ENCODE data around the gene WDR62. TPM values are rescaled to one million over a fixed set of nuclear protein-coding genes. Genes with fewer than 3 reads are reported as not detected.

WDR62 gene
- total RNA-seq: 3.2 and 6.2 TPM in 2 replicates

DNA sequence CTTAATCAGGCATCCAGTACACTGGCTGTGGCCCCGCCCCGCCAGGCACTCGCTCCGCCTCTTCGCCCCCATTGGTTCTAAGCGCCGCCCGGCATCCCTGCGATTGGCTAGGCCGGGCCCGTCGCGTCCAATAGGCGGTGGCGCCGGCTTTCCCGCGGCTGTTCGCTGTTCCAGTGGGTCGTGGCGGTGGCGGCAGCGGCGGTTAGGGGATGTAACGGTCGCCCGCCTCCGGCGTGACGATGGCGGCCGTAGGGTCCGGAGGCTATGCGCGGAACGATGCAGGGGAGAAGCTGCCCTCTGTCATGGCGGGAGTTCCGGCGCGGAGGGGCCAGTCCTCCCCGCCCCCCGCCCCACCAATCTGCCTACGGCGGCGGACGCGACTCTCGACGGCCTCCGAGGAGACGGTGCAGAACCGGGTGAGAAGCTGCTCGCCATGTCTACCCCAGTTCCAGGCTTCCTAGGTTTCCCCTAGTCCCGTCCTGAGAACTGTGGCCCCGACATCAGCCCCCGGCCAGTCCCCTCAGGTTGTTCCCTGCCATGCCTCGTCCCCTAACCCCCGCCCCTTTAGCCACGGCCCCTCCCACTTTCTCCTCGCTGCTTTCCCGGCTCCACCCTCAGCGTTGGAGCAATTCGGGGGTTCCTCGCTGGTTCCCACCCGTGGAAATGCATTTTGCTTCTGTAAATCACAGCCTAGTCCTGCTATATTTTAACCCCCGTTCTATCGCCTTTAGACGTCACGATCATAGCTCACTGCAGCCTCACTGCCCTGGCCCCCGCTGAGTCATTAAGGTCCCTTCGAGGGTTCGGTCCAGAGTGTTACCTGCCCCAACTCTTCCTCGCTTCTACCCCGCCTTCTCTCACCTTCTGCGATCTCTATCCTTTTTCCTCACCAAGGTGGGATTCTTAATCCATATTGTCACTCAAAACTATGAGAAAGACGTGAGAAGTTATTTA lies at the start of gene WDR62:
WDR62 (plus strand) TSS at position 165 of the 954 bp plus-strand sequence; CDS start at position 240, 75 bp downstream.

DNA sequence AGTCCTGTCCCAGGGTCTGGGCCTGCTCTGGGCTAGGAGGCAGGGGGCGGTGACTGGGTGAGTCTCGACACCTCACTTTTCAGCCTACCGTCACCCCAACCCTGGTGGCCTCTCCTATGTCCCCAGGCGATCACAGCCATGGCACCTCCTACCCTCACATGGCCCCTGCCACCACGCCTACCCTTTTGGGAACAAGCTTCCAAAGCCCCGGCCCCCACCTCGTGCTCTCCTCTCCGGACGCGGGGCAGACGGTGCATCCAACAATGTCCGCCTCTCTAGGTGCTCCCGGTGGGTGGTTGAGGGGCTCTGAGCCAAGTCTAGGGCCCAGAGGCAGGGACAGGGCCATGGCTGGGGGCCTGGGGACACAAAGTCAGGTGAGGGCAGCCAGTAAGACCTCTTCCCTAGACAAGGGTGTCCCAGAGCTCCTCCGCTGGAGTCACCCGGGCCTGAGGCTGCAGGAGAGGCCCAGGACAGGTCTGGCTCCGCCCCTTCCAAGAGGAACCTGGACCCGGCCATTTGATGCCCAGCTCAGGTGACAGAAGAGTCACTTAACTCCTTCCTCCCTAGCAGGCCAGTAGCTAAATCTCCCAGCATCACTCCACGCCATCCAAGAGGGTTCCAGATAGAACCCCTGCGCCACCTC lies 46.2 kb upstream of the WDR62 start, which contains the start of gene SYNE4:
SYNE4 (minus strand) TSS at position 478 of the 643 bp plus-strand sequence; CDS start at position 346, 132 bp downstream.

DNA sequence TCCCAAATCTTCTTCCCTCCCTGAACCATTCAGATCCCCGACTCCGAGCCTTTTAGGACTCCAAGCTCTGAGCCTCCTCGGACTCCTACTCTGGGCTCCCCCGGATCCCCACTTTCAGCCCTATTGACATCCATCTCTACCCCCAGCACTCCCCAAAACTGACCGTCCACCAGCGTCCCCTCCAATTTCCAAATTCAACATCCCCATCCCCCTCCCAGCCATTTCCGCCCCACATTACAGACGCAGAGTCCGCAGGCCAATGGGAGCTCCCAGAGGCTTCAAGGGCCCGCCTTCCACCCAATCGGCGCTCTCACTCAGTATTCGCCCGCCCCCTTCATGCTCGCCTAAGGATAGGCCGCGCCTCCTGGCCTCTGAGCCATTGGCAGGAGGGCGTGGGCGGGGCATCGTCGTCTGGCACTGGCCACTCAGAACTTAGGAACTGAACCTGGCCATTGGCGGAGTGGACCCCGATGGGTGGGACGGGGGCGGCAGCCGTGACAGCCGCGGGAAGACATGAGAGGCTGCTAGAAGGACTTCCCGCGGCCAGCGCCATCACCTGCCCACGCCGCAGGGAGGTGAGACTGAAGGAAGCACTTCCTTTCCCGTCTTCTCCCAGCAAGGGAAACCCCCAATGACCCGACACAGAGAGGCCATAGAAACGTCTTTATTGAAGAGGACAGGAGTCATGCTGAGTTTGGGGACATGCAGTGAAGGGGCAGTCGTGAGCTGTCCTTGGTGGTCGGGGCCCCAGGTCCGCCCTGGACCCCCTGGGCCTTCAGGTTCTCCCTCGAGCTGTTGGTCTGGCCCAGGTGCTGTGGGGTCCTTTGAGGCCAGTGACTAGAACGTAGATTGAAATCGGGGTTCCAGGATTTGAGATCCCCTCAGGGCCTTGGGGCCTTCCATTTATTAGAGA lies 40.4 kb upstream of the WDR62 start, which contains the start of gene ALKBH6:
ALKBH6 (minus strand) TSS at position 202 of the 913 bp plus-strand sequence. CDS start 816 bp downstream, outside the sequence.

DNA sequence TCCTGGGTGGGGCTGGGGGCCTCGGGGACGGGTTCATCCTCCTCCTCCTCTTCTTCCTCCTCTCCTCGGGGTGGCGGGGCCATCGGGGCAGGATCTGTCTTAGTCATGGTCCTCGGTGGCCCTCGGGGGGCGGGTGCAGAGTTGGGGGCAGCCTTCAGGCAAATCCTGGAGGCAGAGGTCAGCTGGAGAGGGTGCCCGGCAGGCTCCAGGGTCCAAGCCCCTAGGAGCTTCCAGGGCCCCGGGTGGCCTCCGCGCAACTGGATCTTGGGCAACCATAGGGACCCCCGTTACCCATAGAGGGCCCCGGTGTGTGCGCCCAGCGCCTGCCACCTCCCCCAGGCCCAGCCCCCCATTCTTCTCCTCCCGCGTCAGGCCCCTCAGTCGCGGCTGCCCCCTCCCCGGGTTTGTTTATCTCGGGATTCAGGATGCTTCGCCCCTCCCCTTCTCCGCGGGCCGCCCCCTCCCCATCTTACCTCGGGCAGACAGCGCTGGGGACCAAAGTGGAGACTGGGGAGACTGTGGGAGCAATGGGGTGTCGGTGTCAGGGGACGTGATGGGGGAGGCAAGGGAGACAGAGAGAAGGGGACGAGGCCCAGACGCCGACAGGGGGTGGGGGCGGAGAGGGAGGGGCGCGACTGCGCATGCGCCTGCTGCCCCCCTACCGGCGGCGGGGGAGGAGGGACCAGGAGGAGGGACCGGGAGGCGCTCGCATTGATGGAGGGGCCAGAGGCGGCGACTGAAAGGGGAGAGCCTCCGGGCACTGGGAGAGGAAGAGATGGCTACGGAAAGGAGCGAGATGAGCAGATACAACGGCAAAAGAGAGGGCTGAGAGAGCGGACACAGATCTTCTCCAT lies 22.2 kb upstream of the WDR62 start, which contains the start of gene CLIP3:
CLIP3 (minus strand) TSS at position 623 of the 854 bp plus-strand sequence; CDS start at position 107, 516 bp downstream.

DNA sequence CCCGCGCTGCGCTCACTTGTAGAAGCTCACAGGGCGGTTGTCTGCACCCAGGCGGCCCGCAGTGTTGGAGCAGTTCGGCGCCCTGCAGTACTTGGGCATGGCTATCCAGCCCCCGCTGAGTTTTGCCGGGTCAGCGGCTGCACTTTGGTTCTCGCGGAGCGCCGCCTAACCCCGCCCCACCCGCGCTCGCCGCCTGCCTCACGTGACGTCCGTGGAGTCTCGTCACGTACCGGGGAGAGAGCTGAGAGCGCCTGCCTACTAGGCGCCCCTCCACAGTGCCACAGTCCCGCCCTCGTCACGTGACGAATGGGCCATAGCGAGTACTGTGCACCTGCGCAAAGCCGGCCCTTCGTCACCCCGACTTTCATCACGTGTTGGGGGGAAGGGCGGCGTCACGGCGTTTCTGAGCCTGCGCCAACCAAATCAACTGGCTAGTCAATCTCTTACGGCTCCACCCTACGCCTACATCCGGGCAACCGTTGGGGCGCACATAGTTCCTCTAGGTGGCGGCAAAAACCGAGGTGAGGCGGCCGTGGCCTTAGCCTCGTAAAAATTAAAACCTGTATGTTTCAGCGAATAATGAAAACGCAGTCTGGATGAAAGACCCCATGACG lies 471 bp upstream of the WDR62 start, which contains the start of gene THAP8:
THAP8 (minus strand) TSS at position 167 of the 614 bp plus-strand sequence; CDS start at position 99, 68 bp downstream.

DNA sequence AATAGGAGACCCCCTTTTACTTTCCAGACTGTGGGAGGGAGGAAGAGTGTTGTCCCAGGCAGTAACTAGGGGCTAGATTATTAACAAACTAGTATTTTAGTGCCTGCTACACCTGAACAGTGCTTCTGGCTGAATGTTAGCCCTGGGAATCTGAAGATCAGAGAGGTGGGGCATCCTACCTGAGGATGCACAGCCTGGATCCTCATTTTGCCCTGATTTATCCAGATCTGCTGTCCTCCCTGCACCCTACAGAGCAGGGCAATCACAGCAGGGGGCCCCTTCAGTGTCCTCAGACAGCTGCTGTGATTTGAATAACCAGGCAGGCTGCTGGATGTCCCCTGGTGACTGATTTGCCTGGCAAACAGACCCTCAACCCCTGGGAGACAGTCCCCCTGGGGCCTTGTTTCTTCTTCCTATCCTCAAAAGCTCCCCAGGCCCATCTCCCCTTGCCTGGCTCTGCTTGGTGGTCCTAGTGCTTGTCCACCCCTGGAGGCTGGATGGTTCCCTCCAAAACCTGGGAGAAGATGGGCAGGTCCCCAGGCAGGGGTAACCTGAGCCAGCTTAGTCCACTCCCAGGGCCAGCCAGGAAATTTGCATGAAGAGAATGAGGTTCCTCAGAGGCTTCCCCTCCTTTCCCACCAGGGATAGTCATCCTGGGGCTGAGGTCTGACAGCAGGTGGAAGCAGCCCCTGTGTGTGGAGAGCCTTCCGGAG lies 55.9 kb downstream of the WDR62 start, which contains the start of gene OVOL3:
OVOL3 (plus strand) TSS at position 657 of the 713 bp plus-strand sequence. CDS start 60 bp downstream, outside the sequence.

DNA sequence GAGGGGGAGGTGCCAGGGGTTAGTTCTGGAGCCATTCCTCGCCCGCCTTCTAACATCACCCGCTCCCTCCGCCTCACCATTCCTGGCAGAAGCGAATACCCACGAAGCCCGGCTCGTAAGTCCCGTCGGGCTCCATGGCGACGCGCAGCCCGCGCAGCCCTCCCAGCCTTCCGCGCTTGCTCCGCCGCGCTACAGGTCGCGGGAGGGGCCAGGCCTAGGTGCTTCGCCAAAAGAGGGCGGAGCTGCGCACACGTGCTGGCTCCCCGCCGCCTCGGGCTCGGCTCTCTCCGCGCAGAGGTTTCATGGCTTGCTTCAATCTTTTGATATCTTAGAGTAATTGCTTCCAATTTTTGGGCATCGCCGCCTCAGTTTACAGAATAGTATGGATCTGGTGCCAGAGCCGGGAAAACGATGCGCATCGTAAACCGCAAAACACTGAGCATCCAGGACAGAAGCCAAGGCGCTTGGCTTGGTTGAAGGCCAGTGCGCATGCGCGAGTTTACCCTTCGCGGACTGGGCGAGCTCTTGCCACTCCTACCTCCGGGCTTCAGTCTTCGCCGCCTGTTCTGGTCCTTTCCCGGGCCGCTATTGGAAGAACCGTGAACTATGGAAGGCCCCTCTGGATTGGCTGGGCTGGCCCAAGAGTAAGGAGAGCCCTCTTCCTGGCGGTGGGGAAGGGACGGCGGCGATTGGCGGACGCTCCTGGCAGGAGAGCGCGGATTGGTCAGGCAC lies 60.2 kb downstream of the WDR62 start, which contains the start of gene POLR2I:
POLR2I (minus strand) TSS at position 155 of the 732 bp plus-strand sequence; CDS start at position 136, 19 bp downstream.

DNA sequence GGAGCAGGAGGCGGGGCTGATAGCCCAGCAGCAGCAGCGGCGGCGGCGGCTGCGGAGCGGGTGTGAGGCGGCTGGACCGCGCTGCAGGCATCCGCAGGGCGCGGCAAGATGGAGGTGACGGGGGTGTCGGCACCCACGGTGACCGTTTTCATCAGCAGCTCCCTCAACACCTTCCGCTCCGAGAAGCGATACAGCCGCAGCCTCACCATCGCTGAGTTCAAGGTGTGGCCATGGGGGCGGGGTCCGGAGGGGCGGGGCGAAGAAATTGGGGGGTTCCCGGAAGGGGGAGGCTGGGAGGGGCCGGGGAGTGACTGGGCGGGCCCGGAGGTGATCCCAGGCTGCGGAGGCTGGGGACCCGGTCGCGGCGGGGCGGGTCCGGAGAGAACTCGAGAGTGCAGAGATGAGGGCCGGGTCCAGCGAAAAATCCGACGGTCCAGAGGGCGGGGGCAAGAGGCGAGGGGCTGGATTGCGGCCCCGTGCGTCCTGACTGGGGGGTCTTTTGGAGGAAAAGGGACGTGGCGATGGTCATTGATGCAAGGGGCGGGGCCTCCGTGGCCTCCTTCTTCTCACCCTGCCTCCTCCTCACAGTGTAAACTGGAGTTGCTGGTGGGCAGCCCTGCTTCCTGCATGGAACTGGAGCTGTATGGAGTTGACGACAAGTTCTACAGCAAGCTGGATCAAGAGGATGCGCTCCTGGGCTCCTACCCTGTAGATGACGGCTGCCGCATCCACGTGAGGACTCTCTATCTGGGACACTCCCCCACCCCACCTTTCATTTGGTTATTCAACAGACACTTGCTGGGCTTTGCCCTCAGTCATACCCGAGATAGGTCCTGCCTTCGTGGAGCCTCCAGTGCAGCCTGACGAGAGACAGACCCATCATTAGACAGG lies 61.0 kb downstream of the WDR62 start, which contains the start of gene TBCB:
TBCB (plus strand) TSS at position 16 of the 891 bp plus-strand sequence; CDS start at position 109, 93 bp downstream.

DNA sequence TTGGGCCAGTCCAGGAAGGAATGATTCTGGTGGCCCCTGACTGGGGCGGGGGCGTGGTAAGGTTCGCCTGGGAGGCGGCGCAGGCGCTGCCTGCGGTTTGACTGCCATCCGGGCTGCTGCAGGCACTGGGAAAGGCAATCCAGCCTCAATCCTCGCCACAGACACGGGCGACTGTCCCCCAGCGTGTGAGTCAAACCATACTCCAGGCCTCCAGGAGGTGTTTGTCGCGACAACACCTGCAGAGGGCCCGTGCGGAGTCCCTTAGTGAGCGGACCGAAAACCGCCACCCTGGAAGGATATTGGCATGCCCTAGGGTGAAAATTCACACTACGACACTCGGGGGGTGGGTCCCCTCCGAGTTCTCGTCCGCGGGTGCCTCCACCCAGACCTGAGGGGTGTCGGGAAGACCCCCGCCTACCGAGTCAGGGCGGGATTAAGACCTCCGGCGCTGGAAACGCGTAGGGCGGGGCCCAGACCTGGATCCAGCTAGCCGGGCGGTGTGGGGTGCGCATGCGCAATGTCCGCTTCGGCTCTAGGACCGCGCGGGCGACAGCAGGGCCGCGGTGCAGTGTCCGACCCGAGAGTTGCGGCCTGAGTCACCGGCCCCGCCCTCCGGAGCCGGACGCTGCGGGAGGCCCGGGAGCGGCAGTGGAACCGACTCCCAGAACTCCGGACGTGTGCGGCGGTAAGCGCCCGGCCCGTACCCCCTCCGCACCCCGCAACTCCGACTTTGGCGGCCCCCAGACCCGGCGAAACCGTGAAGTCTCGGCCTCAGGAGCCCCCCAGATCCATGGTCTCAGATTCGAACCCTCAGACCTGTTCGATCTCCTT lies 85.0 kb downstream of the WDR62 start, which contains the start of gene CAPNS1:
CAPNS1 (plus strand) TSS at position 594 of the 831 bp plus-strand sequence. CDS start 946 bp downstream, outside the sequence.

DNA sequence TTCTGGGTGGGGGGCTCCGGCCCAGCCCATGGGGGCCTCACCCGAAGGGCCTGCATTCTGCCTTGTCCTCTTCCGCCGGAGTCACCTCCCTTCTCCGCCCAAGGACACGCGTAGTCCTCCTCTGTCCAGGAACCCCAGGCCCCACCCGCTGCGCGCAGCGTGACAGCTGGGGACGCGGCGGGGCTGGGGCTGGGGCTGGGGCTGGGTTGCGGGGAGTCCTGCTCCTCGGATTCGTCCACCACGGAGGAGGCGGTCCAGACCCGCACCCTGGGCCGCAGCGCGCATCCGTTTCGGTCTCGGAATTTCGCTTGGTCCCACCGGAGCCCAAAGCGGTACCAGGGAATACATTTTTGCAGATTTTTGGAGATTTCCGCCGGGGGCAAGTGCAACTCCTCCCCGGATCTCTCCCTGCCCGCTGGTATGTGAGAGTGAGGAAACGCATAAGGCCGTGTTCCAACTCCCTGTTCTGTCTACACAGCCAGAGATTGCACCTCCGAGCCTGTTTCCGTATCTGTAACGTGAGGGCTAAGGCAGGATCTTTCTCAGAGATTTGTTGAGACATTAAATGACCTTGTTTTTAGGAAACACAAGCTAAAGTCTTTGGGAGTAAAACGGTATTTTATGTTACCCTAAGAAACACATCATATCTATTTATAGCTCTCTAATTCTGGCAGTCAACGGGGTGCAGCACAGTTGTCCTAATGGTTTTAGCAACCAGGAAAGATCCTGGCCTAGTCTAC lies 97.8 kb downstream of the WDR62 start, which contains the start of gene COX7A1:
COX7A1 (minus strand) TSS at position 96 of the 740 bp plus-strand sequence; CDS start at position 56, 40 bp downstream.

Other genes with a start within 250 kb of the WDR62 start
- gene PRODH2, start 242.1 kb upstream of the WDR62 start, total RNA-seq: not detected in 2 replicates
- gene NPHS1, start 202.4 kb upstream of the WDR62 start, total RNA-seq: not detected in 2 replicates
- not detected in 2 replicates for gene KIRREL2, start 198.0 kb upstream of the WDR62 start, total RNA-seq
- gene APLP1, start 186.3 kb upstream of the WDR62 start, total RNA-seq: 7.7 and 14.0 TPM in 2 replicates
- gene NFKBID, start 154.4 kb upstream of the WDR62 start, total RNA-seq: 3.2 and 4.0 TPM in 2 replicates
- gene HCST, start 152.4 kb upstream of the WDR62 start, total RNA-seq: 0.79 and 1.2 TPM in 2 replicates
- not detected in 2 replicates for gene TYROBP, start 146.6 kb upstream of the WDR62 start, total RNA-seq
- gene LRFN3, start 118.5 kb upstream of the WDR62 start, total RNA-seq: 1.5 and 2.4 TPM in 2 replicates
- 13.5 and 15.2 TPM in 2 replicates for gene SDHAF1, start 59.7 kb upstream of the WDR62 start, total RNA-seq
- 0.25 TPM in 1 of 2 replicates, not detected in the other for gene SYNE4, start 46.1 kb upstream of the WDR62 start, total RNA-seq
- 13.9 and 18.8 TPM in 2 replicates for gene ALKBH6, start 40.7 kb upstream of the WDR62 start, total RNA-seq
- 3.4 and 11.8 TPM in 2 replicates for gene CLIP3, start 22.0 kb upstream of the WDR62 start, total RNA-seq
- 0.50 and 1.2 TPM in 2 replicates for gene THAP8, start 612 bp upstream of the WDR62 start, total RNA-seq
- gene OVOL3, start 56.2 kb downstream of the WDR62 start, total RNA-seq: not detected in 2 replicates
- 87.4 and 111 TPM in 2 replicates for gene POLR2I, start 60.0 kb downstream of the WDR62 start, total RNA-seq
- gene TBCB, start 60.6 kb downstream of the WDR62 start, total RNA-seq: 265 and 341 TPM in 2 replicates
- 545 and 630 TPM in 2 replicates for gene CAPNS1, start 85.2 kb downstream of the WDR62 start, total RNA-seq
- gene COX7A1, start 97.5 kb downstream of the WDR62 start, total RNA-seq: 79.4 and 93.1 TPM in 2 replicates
- gene ZNF565, start 159.8 kb downstream of the WDR62 start, total RNA-seq: 5.9 and 7.1 TPM in 2 replicates
- 83.0 and 86.5 TPM in 2 replicates for gene ZNF146, start 160.2 kb downstream of the WDR62 start, total RNA-seq